ENCODE data around the gene KRI1. TPM values are rescaled to one million over a fixed set of nuclear protein-coding genes. Genes with fewer than 3 reads are reported as not detected.
"Not testable (repeated sequence)": the region's sequence is repeated elsewhere in the genome, so short reads cannot be mapped to it uniquely, and the experiment has no call there.

The KRI1 gene
- total and polyA plus RNA-seq, 9 donors = 8.5 to 29.0 (median 25.8) TPM

DNA sequence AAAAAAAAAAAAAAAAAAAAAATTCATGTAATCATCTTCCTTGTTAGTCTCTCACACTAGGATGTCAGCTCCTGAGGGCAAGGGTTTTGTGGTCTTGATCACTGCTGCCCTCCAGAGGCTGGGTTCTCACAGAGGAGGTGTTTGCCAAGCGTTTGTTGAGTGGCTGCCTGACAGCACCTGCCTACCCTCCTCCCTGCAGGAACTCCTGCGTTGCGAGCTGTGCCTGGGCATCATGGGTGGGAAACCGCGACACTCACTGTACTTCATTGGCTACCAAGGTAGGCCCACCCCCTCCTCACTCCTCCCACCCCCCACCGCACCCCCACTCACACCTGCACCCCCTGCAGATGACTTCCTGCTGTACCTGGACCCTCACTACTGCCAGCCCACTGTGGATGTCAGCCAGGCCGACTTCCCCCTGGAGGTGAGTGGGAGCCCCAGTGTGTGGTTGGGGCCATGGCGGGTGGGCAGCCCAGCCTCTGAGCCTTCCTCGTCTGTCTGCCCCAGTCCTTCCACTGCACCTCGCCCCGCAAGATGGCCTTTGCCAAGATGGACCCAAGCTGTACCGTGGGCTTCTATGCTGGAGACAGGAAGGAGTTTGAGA, 14.0 kb downstream of the KRI1 start:
- H3K27me3 ChIP-seq (ENCODE audit: control insufficient read depth, insufficient read depth, low read length) = no peaks in the 10 kb centered on the region
- H3K36me3 ChIP-seq (ENCODE audit: control insufficient read depth, insufficient read depth, low read length) = peaks cover 83% of the 10 kb centered on the region
- DNase-seq = no peak
- WGBS (ENCODE audit: insufficient coverage) = 94% methylated on average over 7 of the region's 12 CpGs
- no peak overlapping the region for H3K4me3 ChIP-seq (ENCODE audit: low read length)
- H3K9me3 ChIP-seq (replicated peaks; ENCODE audit: control insufficient read depth, low read depth, low read length) = peaks cover 2% of the 10 kb centered on the region
- no peak overlapping the region for H3K27ac ChIP-seq (ENCODE audit: low read length)
- peaks cover 2% of the 10 kb centered on the region for H3K4me1 ChIP-seq (ENCODE audit: control insufficient read depth, insufficient read depth, low read length)

DNA sequence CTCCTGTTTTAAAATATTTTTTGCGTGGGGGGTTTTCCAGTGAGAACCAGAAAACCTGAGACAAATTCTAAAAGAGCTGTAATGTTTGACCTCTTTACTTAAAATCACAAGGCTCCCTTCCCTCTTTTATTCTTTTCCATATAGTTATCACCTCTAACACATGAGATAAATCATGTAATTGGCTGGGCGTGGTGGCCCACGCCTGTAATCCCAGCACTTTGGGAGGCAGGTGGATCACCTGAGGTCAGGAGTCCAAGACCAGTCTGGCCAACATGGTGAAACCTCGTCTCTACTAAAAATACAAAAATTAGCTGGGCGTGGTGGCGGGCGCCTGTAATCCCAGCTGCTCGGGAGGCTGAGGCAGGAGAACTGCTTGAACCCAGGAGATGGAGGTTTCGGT, 14.8 kb downstream of the KRI1 start:
- H3K27ac ChIP-seq (ENCODE audit: low read length); H3K9me3 ChIP-seq (replicated peaks; ENCODE audit: control insufficient read depth, low read depth, low read length); DNase-seq; H3K4me3 ChIP-seq (ENCODE audit: low read length); H3K4me1 ChIP-seq (ENCODE audit: control insufficient read depth, insufficient read depth, low read length); H3K27me3 ChIP-seq (ENCODE audit: control insufficient read depth, insufficient read depth, low read length): not testable (repeated sequence)
- peaks cover 79% of the 10 kb centered on the region for H3K36me3 ChIP-seq (ENCODE audit: control insufficient read depth, insufficient read depth, low read length)
- 100% methylated on average over 7 of the region's 9 CpGs for WGBS (ENCODE audit: insufficient coverage)

DNA sequence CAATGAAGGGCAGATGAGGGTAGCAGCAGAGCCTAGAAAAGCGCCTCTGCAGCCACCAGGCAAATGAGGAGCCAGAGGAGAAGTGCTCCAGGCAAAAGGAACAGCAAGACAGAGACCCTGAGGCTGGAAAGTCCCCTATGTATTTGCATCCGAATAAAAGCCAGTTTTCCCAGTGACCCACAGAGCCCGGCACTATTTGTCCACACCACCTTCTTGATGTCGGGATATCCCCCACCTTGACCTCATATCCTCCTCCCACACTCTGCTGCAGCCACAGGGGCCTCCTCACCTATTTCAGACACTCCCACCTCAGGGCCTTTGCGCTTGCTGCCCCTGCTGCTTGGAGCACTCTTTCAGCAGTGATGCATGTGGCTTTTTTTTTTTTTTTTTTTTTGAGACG, 15.5 kb downstream of the KRI1 start:
- H3K9me3 ChIP-seq (replicated peaks; ENCODE audit: control insufficient read depth, low read depth, low read length) = peaks cover 2% of the 10 kb centered on the region
- no peaks in the 10 kb centered on the region for H3K27me3 ChIP-seq (ENCODE audit: control insufficient read depth, insufficient read depth, low read length)
- no peak for DNase-seq
- H3K4me1 ChIP-seq (ENCODE audit: control insufficient read depth, insufficient read depth, low read length) = peaks cover 2% of the 10 kb centered on the region
- WGBS (ENCODE audit: insufficient coverage) = 100% methylated on average over 3 of the region's 6 CpGs
- H3K27ac ChIP-seq (ENCODE audit: low read length) = no peak overlapping the region
- H3K4me3 ChIP-seq (ENCODE audit: low read length) = no peak overlapping the region
- peaks cover 72% of the 10 kb centered on the region for H3K36me3 ChIP-seq (ENCODE audit: control insufficient read depth, insufficient read depth, low read length)

DNA sequence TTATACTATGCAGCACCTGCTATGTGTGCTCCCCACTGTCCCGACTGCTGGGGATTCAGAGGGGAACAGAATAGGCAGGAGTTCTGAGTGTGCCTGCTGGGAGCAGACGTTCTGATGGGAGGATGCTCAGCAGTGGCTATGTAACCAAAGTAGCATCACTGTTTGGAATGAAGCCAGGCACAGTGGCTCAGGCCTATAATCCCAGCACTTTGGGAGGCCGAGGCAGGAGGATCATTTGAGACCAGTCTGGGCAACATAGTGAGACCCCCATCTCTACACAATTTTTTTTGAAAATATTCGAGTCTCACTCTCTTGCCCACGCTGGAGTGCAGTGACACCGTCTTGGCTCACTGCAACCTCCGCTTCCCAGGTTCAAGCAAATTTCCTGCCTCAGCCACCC, 16.1 kb downstream of the KRI1 start:
- WGBS (ENCODE audit: insufficient coverage) = 81% methylated on average over 6 of the region's 7 CpGs
- no peaks in the 10 kb centered on the region for H3K27me3 ChIP-seq (ENCODE audit: control insufficient read depth, insufficient read depth, low read length)
- H3K36me3 ChIP-seq (ENCODE audit: control insufficient read depth, insufficient read depth, low read length) = peaks cover 66% of the 10 kb centered on the region
- H3K4me1 ChIP-seq (ENCODE audit: control insufficient read depth, insufficient read depth, low read length) = peaks cover 4% of the 10 kb centered on the region
- DNase-seq = no peak
- no peak overlapping the region for H3K27ac ChIP-seq (ENCODE audit: low read length)
- H3K4me3 ChIP-seq (ENCODE audit: low read length) = no peak overlapping the region
- peaks cover 2% of the 10 kb centered on the region for H3K9me3 ChIP-seq (replicated peaks; ENCODE audit: control insufficient read depth, low read depth, low read length)

DNA sequence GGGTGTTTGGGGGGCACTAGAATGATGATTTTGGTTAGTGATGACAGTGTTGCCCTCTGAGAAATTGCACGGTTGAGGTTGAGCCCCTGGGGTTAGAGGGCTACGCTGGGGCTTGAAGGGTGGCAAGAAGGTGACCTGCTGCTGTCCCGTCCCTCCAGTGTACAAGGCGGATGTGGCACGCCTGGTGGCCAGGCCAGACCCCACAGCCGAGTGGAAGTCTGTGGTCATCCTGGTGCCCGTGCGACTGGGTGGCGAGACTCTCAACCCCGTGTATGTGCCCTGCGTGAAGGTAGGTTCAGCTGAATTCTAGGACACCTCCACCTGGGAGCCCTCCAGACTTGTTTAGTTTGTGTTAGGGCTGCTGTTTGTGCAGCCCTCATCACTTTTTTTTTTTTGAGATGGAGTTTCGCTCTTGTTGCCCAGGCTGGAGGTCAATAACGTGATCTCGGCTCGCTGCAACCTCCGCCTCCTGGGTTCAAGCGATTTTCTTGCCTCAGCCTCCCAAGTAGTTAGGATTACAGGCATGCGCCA, 17.0 kb downstream of the KRI1 start:
- Histone ChIP-seq H3K4me1 (ENCODE audit: control insufficient read depth, insufficient read depth, low read length) (peaks cover 9% of the 10 kb centered on the region), H3K9me3 (replicated peaks; ENCODE audit: control insufficient read depth, low read depth, low read length) (peaks cover 2% of the 10 kb centered on the region), H3K4me3 (ENCODE audit: low read length) (no peak overlapping the region), H3K36me3 (ENCODE audit: control insufficient read depth, insufficient read depth, low read length) (peaks cover 57% of the 10 kb centered on the region), H3K27me3 (ENCODE audit: control insufficient read depth, insufficient read depth, low read length) (no peaks in the 10 kb centered on the region), H3K27ac (ENCODE audit: low read length) (no peak overlapping the region)
- 85% methylated on average over 11 of the region's 18 CpGs for WGBS (ENCODE audit: insufficient coverage)
- no peak for DNase-seq

DNA sequence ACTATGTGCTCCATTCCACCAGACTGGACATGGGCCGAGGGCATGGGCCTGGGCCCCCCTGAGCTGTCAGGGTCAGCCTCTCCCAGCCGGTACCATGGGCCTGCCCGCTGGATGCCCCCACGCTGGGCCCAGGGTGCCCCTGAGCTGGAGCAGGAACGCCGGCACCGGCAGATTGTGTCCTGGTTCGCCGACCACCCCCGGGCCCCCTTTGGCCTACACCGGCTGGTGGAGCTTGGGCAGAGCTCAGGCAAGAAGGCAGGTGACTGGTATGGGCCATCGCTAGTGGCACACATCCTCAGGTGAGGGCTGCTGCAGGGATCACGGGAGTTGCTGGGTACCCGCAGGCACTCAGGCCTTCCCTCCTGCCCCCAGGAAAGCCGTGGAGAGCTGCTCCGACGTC, 19.0 kb downstream of the KRI1 start:
- H3K9me3 ChIP-seq (replicated peaks; ENCODE audit: control insufficient read depth, low read depth, low read length) = no peaks in the 10 kb centered on the region
- peaks cover 37% of the 10 kb centered on the region for H3K36me3 ChIP-seq (ENCODE audit: control insufficient read depth, insufficient read depth, low read length)
- H3K27ac ChIP-seq (ENCODE audit: low read length) = no peak overlapping the region
- H3K4me3 ChIP-seq (ENCODE audit: low read length) = no peak overlapping the region
- 91% methylated on average over 15 of the region's 17 CpGs for WGBS (ENCODE audit: insufficient coverage)
- no peaks in the 10 kb centered on the region for H3K27me3 ChIP-seq (ENCODE audit: control insufficient read depth, insufficient read depth, low read length)
- peaks cover 14% of the 10 kb centered on the region for H3K4me1 ChIP-seq (ENCODE audit: control insufficient read depth, insufficient read depth, low read length)
- DNase-seq = no peak

DNA sequence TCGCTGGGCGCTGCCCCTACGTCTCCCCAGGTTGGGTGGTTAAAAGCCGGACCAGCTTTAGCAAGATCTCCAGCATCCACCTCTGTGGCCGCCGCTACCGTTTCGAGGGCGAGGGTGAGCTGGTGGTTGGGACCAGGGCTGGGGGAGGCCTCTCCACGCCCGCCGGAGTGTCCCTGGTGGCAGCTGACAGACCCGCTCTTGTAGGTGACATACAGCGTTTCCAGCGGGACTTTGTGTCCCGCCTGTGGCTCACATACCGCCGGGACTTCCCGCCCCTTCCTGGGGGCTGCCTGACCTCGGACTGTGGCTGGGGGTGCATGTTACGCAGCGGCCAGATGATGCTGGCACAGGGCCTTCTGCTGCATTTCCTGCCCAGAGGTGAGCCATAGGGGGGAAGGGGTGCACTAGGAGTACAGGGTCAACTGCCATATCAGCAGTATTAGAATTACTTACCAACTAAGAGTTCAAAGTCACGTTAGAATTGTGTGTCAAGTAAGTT, 21.0 kb downstream of the KRI1 start:
- Histone ChIP-seq H3K4me1 (ENCODE audit: control insufficient read depth, insufficient read depth, low read length) (peaks cover 14% of the 10 kb centered on the region), H3K36me3 (ENCODE audit: control insufficient read depth, insufficient read depth, low read length) (peaks cover 24% of the 10 kb centered on the region), H3K27ac (ENCODE audit: low read length) (peak overlapping the region; percentile 20), H3K9me3 (replicated peaks; ENCODE audit: control insufficient read depth, low read depth, low read length) (no peaks in the 10 kb centered on the region), H3K4me3 (ENCODE audit: low read length) (peak overlapping the region; percentile 70), H3K27me3 (ENCODE audit: control insufficient read depth, insufficient read depth, low read length) (no peaks in the 10 kb centered on the region)
- DNase-seq = no peak
- WGBS (ENCODE audit: insufficient coverage) = 75% methylated on average over 10 of the region's 23 CpGs

DNA sequence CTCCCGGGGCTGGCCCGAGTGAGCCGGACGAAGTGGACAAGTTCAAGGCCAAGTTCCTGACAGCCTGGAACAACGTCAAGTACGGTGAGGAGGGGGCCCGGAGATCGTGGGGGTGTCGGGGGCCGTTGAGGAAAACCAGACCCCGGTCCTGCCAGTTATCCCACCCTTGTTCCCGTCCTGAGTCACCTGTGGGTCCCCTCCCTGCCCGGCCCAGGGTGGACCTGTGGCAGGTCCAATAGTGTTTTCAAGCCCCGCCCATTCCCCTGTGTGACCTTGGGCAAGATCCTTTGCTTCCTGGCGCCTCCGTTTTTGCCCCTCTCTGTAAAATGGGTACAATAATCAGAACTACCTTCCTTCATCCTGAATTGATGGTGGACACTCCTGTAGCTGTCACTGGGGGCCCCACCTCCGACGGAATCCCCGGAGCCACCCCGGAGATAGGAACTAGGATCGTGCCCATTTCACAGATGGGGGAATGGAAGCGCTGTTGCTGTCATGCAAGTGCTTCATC, 21.5 kb downstream of the KRI1 start:
- DNase-seq = peak; percentile 32
- Histone ChIP-seq H3K27ac (ENCODE audit: low read length) (peak overlapping the region; percentile 20), H3K4me3 (ENCODE audit: low read length) (peak overlapping the region; percentile 70), H3K36me3 (ENCODE audit: control insufficient read depth, insufficient read depth, low read length) (peaks cover 20% of the 10 kb centered on the region), H3K27me3 (ENCODE audit: control insufficient read depth, insufficient read depth, low read length) (no peaks in the 10 kb centered on the region), H3K9me3 (replicated peaks; ENCODE audit: control insufficient read depth, low read depth, low read length) (no peaks in the 10 kb centered on the region), H3K4me1 (ENCODE audit: control insufficient read depth, insufficient read depth, low read length) (peaks cover 14% of the 10 kb centered on the region)
- 4% methylated on average over 15 of the region's 22 CpGs for WGBS (ENCODE audit: insufficient coverage)

DNA sequence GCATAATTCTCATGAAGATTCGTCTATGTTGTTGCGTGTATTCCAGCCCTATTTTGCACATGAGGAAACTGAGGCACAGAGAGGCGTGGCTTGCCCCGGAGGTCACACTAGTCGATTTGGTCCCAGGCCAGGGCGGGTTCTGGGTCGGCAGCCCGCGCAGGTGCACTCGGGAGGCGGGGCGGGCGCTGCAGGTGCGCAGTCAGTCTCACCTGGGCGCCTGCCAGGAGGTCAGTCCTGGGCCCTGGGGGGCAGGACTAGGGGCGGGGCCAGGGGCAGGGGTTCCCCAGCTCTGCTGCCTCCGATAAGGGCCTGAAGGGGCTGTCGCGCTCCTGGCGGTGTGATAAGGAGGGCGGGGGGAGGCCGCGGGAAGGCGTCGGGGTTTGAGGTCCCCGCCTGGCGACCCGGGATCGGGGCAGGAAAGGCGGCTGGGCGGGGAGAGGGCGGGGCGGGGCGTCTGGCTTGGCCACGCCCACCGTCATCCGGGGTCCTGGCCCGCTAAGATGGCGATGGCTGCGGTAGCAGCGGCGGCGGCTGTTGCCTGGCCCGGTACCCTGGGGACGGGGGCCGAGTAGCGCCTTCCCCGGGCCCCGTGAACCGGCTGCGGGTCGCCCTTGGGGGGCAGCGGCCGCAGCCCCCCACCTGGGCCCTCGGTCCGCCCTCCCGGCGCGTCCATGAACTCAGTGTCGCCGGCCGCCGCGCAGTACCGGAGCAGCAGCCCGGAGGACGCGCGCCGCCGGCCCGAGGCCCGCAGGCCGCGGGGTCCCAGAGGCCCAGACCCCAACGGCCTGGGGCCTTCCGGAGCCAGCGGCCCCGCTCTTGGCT, 22.2 kb downstream of the KRI1 start, which contains the start of gene ATG4D:
Gene ATG4D (plus strand): TSS at position 485 of the 822 bp plus-strand sequence. CDS start 187 bp downstream, at position 672.
- peak within 1 kb of the TSS; percentile 70 for H3K4me3 ChIP-seq (ENCODE audit: low read length)
- H3K27ac ChIP-seq (ENCODE audit: low read length) = peak within 1 kb of the TSS; percentile 20
- H3K9me3 ChIP-seq (replicated peaks; ENCODE audit: control insufficient read depth, low read depth, low read length) = no peaks in the 10 kb centered on the region
- peak; percentile 83 for DNase-seq
- 1% methylated on average over 79 of the region's 79 CpGs for WGBS (ENCODE audit: insufficient coverage)
- H3K4me1 ChIP-seq (ENCODE audit: control insufficient read depth, insufficient read depth, low read length) = peaks cover 14% of the 10 kb centered on the region
- peaks cover 13% of the 10 kb centered on the region for H3K36me3 ChIP-seq (ENCODE audit: control insufficient read depth, insufficient read depth, low read length)
- no peaks in the 10 kb centered on the region for H3K27me3 ChIP-seq (ENCODE audit: control insufficient read depth, insufficient read depth, low read length)

DNA sequence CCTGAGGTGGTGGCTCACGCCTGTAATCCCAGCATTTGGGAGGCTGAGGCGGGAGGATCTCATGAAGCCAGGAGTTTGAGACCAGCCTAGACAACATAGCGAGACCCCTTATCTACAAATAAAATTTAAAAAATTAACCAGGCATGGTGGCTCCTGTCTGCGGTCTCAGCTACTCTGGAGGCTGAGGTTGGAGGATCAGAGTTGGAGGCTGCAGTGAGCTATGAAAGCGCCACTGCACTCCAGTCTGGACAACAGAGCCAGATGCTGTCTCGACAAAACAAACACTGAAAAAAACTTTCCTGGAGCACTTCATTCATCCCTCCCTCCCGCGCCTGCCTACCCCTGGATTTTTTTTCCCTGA, 22.8 kb downstream of the KRI1 start:
- H3K4me1 ChIP-seq (ENCODE audit: control insufficient read depth, insufficient read depth, low read length) = peaks cover 14% of the 10 kb centered on the region
- DNase-seq = no peak
- H3K27ac ChIP-seq (ENCODE audit: low read length) = no peak overlapping the region
- peaks cover 7% of the 10 kb centered on the region for H3K36me3 ChIP-seq (ENCODE audit: control insufficient read depth, insufficient read depth, low read length)
- 51% methylated on average over 3 of the region's 8 CpGs for WGBS (ENCODE audit: insufficient coverage)
- H3K27me3 ChIP-seq (ENCODE audit: control insufficient read depth, insufficient read depth, low read length) = no peaks in the 10 kb centered on the region
- H3K4me3 ChIP-seq (ENCODE audit: low read length) = peak overlapping the region; percentile 70
- H3K9me3 ChIP-seq (replicated peaks; ENCODE audit: control insufficient read depth, low read depth, low read length) = no peaks in the 10 kb centered on the region
